ENCODE results near the gene WSCD2. TPM values are rescaled to one million over a fixed set of nuclear protein-coding genes. Genes with fewer than 3 reads are reported as not detected.

Gene WSCD2
- total RNA-seq, 2 experiments from 2014 or later = not detected

- ChIA-PET CTCF (no interaction called here), POLR2A (no interaction called here)
- Mint-ChIP-seq H3K27me3 (peaks cover 47% of the 10 kb centered on the region), H3K4me1 (ENCODE audit: low read depth) (no peaks in the 10 kb centered on the region), H3K9me3 (peaks cover 8% of the 10 kb centered on the region), H3K4me3 (no peak overlapping the region), H3K36me3 (ENCODE audit: low read depth) (no peaks in the 10 kb centered on the region), H3K27ac (no peak overlapping the region)
- TF ChIP-seq CTCF (IDR thresholded peaks at IDR 0.05) = no peak
- DNase-seq (no peak), ATAC-seq (ENCODE audit: poor library complexity) (no peak)
- intact Hi-C loops (cut with DNase I, micrococcal nuclease) = no loop called here
- Histone ChIP-seq H3K9me3 (ENCODE audit: control insufficient read depth in 1 of 2, insufficient read depth in 1 of 2, low read length in 2 of 2) (peaks cover 4 to 13% of the 10 kb centered on the region in 2 experiments), H3K4me1 (ENCODE audit: insufficient read depth, low read length) (no peaks in the 10 kb centered on the region), H3K27me3 (ENCODE audit: control insufficient read depth in 1 of 2, insufficient read depth in 2 of 2, low read length in 2 of 2) (peaks cover 0 to under 1% of the 10 kb centered on the region in 2 experiments), H3K36me3 (ENCODE audit: insufficient read depth, low read length) (no peaks in the 10 kb centered on the region), H3K27ac (ENCODE audit: low read depth in 1 of 2, low read length in 2 of 2) (no peak overlapping the region), H3K4me3 (ENCODE audit: low read length) (no peak overlapping the region)
Observed at GRCh38 chr12:108082485-108082884, 46.6 kb upstream of the WSCD2 start.

GRCh38 chr12:108087900-108088299 lies 41.2 kb upstream of the WSCD2 start:
- no peak for DNase-seq
- POLR2A ChIA-PET = no interaction called here
- CTCF ChIA-PET = no interaction called here

GRCh38 chr12:108090107-108090899 lies 38.8 kb upstream of the WSCD2 start:
- intact Hi-C loops (cut with DNase I, micrococcal nuclease) = no loop called here
- Mint-ChIP-seq H3K27me3 (peaks cover 28% of the 10 kb centered on the region), H3K36me3 (ENCODE audit: low read depth) (no peaks in the 10 kb centered on the region), H3K27ac (no peak overlapping the region), H3K9me3 (peaks cover 14% of the 10 kb centered on the region), H3K4me3 (no peak overlapping the region), H3K4me1 (ENCODE audit: low read depth) (no peaks in the 10 kb centered on the region)
- peaks cover 0 to 4% of the 10 kb centered on the region in 2 experiments for H3K27me3 ChIP-seq (ENCODE audit: control insufficient read depth in 1 of 2, insufficient read depth in 2 of 2, low read length in 2 of 2)
- ChIA-PET POLR2A (no interaction called here), CTCF (no interaction called here)
- ATAC-seq (ENCODE audit: poor library complexity) = no peak
- no peaks in the 10 kb centered on the region for H3K4me1 ChIP-seq (ENCODE audit: insufficient read depth, low read length)
- H3K9me3 ChIP-seq (ENCODE audit: control insufficient read depth in 1 of 2, insufficient read depth in 1 of 2, low read length in 2 of 2) = peaks cover 4 to 21% of the 10 kb centered on the region in 2 experiments
- no peak overlapping the region for H3K27ac ChIP-seq (ENCODE audit: low read depth in 1 of 2, low read length in 2 of 2)
- TF ChIP-seq CTCF (IDR thresholded peaks at IDR 0.05) = no peak
- no peak for DNase-seq
- no peak overlapping the region for H3K4me3 ChIP-seq (ENCODE audit: low read length)
- H3K36me3 ChIP-seq (ENCODE audit: insufficient read depth, low read length) = no peaks in the 10 kb centered on the region

More at GRCh38 chr12:108087900-108088299, 41.2 kb upstream of the WSCD2 start:
- Mint-ChIP-seq H3K4me1 (ENCODE audit: low read depth) (no peaks in the 10 kb centered on the region), H3K9me3 (peaks cover 18% of the 10 kb centered on the region), H3K4me3 (no peak overlapping the region), H3K36me3 (ENCODE audit: low read depth) (no peaks in the 10 kb centered on the region), H3K27me3 (peaks cover 17% of the 10 kb centered on the region), H3K27ac (no peak overlapping the region)
- H3K4me1 ChIP-seq (ENCODE audit: insufficient read depth, low read length) = no peaks in the 10 kb centered on the region
- no peak overlapping the region for H3K27ac ChIP-seq (ENCODE audit: low read depth in 1 of 2, low read length in 2 of 2)
- H3K36me3 ChIP-seq (ENCODE audit: insufficient read depth, low read length) = no peaks in the 10 kb centered on the region
- no peaks in the 10 kb centered on the region for H3K27me3 ChIP-seq (ENCODE audit: control insufficient read depth in 1 of 2, insufficient read depth in 2 of 2, low read length in 2 of 2)
- ATAC-seq (ENCODE audit: poor library complexity) = no peak
- intact Hi-C loops (cut with DNase I, micrococcal nuclease) = no loop called here
- no peak for TF ChIP-seq CTCF (IDR thresholded peaks at IDR 0.05)
- no peak overlapping the region for H3K4me3 ChIP-seq (ENCODE audit: low read length)
- peaks cover 4 to 25% of the 10 kb centered on the region in 2 experiments for H3K9me3 ChIP-seq (ENCODE audit: control insufficient read depth in 1 of 2, insufficient read depth in 1 of 2, low read length in 2 of 2)

All from CD4-positive, alpha-beta T cell (primary cell).